Fibroblast of the aortic adventitia (primary cell): Measurements from ENCODE around the gene PRKAR2A. TPM values are rescaled to one million over a fixed set of nuclear protein-coding genes. Genes with fewer than 3 reads are reported as not detected.
"Not testable (repeated sequence)": the region's sequence is repeated elsewhere in the genome, so short reads cannot be mapped to it uniquely, and the experiment has no call there.

ENCODE experiments used
- DNase-seq: peaks from one replicate; pipeline ENCODE4 v3.0.0-alpha.2; 2010; ENCODE audit warnings: low read depth
- H3K4me3 ChIP-seq: 2 replicates; pipeline ENCODE4 v1.5.1; 2011; ENCODE audit warnings: low read depth, mild to moderate bottlenecking, control low read depth, low read length, moderate library complexity
- CTCF ChIP-seq: IDR thresholded peaks from 2 replicates; pipeline ENCODE4 v1.5.1; 2011; ENCODE audit warnings: mild to moderate bottlenecking, low read length, control low read depth, inconsistent platforms; ENCODE audit not compliant: insufficient read depth
- total RNA-seq: library from RNA; depleted of rRNA; stranded (reverse); fragments of >200 nt; gene quantifications from 2 replicates; pipeline ENCODE4 v1.2.3, GENCODE V29; 2012; ENCODE audit warnings: low replicate concordance

The PRKAR2A gene
- total RNA-seq, 1 donor = 43.4 TPM

DNA sequence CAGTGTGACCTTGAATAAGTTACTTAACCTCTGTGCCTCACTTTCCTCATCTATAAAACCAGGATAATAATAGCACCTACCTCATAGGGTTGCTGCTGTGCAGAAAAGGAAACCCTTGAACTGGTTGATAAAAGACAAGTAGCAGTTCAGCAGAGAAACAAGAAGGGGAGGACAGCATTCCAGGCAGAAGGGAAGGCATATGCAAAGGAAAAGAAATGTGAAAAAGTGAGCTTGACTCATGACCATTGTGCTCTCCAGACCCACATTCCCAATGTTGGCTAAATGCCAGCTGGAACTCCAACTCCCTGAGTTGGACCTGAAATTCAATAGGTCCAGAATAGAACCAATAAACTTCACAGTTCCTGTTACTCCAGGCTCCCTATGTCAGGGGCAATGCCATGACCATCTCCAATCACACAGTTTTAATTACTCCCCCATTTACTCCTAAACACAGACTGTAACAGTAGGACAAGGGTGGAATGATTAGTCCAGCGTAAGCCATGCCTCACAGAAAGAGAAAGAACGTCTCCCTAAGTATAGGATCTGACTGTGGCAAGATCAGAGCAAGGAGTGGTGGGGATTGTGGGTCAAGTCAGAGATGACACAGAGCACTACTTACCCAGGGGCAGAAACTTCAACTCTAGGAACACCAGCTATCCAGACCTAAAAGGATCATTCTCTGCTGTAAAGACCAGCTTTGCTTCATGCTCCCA is 26.9 kb downstream of the PRKAR2A start:
- peak; percentile 96 for DNase-seq
- TF ChIP-seq CTCF = no peak
- H3K4me3 ChIP-seq = no peak overlapping the region

DNA sequence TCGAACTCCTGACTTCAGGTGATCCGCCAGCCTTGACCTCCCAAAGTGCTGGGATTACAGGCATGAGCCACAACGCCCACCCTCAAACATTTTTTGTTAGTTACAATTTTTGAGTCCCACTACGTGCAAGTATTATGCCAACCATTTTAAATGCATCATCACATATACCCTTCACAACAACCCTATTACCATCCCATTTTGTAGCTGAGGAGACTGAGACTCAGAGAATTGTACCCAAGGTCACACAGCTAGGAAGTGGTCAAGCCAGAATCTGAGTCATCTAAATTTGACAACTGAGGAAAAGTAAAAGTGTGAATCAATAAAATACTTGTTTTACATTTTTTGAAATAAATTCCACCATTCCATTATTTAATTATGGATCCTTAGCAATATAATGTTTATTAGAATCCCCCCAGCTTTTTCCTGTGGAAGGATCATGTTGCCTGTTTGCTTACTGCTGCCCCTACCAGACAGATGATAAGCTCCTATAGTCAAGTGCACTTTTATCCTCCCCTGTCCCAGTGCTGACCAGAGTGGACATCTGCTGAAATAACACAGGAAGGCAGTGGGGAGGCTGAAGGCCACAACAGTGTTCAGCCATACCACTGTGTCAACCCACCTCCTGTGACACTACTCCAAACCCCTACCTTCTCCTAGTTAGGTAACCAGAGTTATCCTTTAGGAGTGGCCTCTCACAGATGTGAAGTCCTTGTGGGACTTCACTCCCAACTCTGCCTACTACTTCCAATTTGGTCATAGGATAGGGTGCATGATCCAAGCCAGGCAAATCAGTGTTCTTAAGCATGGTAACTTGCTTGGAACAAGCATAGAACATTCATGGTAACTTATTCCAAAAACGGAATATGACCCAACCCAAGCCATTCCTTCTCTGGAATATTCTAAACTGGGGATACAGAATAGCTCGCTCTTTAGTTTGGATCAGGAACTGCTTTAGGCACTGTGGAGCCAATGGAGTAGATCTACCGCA is 28.1 kb downstream of the PRKAR2A start:
- no peak overlapping the region for H3K4me3 ChIP-seq
- DNase-seq = no peak
- no peak for TF ChIP-seq CTCF

DNA sequence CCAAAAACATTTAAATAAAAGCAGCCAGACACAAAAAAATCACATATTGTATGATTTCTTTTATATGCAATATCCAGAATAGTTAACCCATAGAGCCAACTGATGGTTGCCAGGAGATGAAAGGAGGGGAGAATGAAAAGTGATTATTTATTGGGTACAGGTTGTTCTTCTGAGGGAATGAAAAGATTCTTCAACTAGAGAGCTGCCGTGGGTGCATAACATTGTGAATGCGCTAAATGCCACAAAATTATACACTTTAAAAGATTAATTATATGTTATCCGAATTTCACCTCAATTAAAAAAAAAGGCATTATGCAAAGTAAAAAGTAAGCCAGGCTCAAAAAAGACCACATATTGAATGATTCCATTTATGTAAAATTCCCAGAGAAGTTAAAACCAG is 36.1 kb downstream of the PRKAR2A start:
- H3K4me3 ChIP-seq = no peak overlapping the region
- no peak for TF ChIP-seq CTCF
- no peak for DNase-seq

DNA sequence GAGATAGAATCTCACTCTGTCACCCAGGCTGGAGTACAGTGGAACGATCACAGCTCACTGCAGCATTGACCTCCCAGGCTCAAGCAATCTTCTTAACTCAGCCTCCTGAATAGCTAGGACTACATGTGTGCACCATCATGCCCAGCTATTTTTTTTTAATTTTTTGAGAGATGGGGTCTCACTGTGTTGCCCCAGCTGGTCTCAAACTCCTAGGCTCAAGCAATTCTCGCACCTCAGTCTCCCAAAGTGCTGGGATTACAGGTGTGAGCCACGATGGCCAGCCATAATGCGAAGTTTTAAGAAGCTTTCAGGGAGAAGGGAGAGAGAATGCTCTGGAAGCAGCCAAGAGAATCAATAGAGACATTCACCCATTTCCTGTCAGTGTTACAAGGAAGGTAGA is 42.7 kb downstream of the PRKAR2A start:
- no peak for DNase-seq
- TF ChIP-seq CTCF = no peak
- no peak overlapping the region for H3K4me3 ChIP-seq

GRCh38 chr3:48800831-48801230 is 46.8 kb downstream of the PRKAR2A start:
- not testable (repeated sequence) for DNase-seq, H3K4me3 ChIP-seq

DNA sequence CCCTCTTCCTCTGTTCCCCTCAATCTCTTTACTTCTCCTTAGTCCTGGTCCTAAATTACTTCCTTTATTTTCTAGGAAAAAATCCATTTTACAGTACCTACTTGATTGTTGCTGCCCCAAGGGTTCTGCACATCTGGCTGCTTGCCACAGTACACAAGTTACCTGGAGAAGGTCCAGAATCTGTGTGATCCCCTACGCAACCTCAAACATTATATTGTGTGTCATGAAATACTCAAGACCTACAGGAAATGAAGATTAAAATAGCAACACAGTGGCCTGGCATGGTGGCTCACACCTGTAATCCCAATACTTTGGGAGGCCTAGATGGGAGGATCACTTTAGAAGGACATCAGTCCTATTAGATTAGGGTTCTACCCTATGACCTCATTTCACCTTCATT is 48.7 kb downstream of the PRKAR2A start:
- H3K4me3 ChIP-seq = no peak overlapping the region
- DNase-seq = peak; percentile 9
- no peak for TF ChIP-seq CTCF

DNA sequence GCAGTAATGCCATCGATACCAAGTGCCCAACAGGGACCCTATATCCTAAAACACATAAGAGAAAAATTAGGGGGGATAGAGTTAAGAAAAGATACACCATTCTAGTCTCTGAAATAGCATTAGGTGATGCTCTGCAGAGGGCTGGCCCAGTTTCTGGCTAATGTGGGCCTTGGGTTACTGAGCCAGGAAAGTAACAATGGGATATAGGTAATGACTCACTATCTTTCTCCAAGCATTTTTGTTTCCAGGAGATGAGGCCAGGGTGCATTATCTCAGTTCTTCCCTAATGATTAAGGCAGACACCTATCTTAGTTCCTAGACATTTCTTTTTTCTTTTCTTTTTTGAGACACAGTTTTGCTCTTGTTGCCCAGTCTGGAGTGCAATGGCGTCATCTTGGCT is 50.0 kb downstream of the PRKAR2A start:
- no peak for TF ChIP-seq CTCF
- no peak overlapping the region for H3K4me3 ChIP-seq
- DNase-seq = peak; percentile 40
